Stimulated activated CD4-positive, alpha-beta T cell treated with anti-CD3 and anti-CD28 coated beads, Interleukin-1b, Interleukin-23, amount 100 ng/mL, for 1 hour (primary cell): ENCODE results near the gene SHMT2.
A peak's percentile ranks its signal among the peaks of the same experiment; 100 is the strongest.

Source experiments
- DNase-seq, 2 donors: peaks; one replicate each; pipeline ENCODE4 v3.0.0-alpha.2; 2020; ENCODE audit warnings: low read depth in 2 of 2

The SHMT2 gene

GRCh38 chr12:57229634-57230380 lies at the start of gene SHMT2:
Gene SHMT2, plus strand, starts transcription at chr12:57229711. Its CDS starts 68 bp downstream, at chr12:57229779.
- DNase-seq = peak; percentile 76 to 86

GRCh38 chr12:57180321-57180989 lies 49.1 kb upstream of the SHMT2 start:
- no peak for DNase-seq

GRCh38 chr12:57181072-57181471 lies 48.4 kb upstream of the SHMT2 start:
- DNase-seq = no peak

- DNase-seq = no peak
Measured at GRCh38 chr12:57181561-57182155, 47.9 kb upstream of the SHMT2 start.

GRCh38 chr12:57182918-57183575 lies 46.5 kb upstream of the SHMT2 start:
- peak; percentile 59 to 77 for DNase-seq

GRCh38 chr12:57183939-57184725 lies 45.4 kb upstream of the SHMT2 start:
- DNase-seq = no peak

- no peak for DNase-seq
Measured at GRCh38 chr12:57185403-57185802, 44.1 kb upstream of the SHMT2 start.

- DNase-seq = no peak
Measured at GRCh38 chr12:57185906-57186508, 43.5 kb upstream of the SHMT2 start.

- DNase-seq = no peak
Measured at GRCh38 chr12:57187222-57188089, 42.1 kb upstream of the SHMT2 start.

GRCh38 chr12:57188090-57188425 lies 41.5 kb upstream of the SHMT2 start:
- no peak for DNase-seq

GRCh38 chr12:57190037-57190436 lies 39.5 kb upstream of the SHMT2 start:
- no peak for DNase-seq

- DNase-seq = no peak
Measured at GRCh38 chr12:57190821-57191220, 38.7 kb upstream of the SHMT2 start.

GRCh38 chr12:57191410-57191809 lies 38.1 kb upstream of the SHMT2 start:
- DNase-seq = no peak

GRCh38 chr12:57192920-57193319 lies 36.6 kb upstream of the SHMT2 start:
- DNase-seq = no peak

GRCh38 chr12:57193706-57194245 lies 35.7 kb upstream of the SHMT2 start:
- DNase-seq = no peak

- no peak for DNase-seq
Measured at GRCh38 chr12:57194253-57194652, 35.3 kb upstream of the SHMT2 start.

GRCh38 chr12:57195186-57195585 lies 34.3 kb upstream of the SHMT2 start:
- no peak for DNase-seq

GRCh38 chr12:57195611-57196371 lies 33.7 kb upstream of the SHMT2 start:
- no peak for DNase-seq

GRCh38 chr12:57196439-57196838 lies 33.1 kb upstream of the SHMT2 start:
- DNase-seq = no peak
